Measurements from ENCODE around the gene IZUMO1R.
"Not testable (repeated sequence)": the region's sequence is repeated elsewhere in the genome, so short reads cannot be mapped to it uniquely, and the experiment has no call there.

IZUMO1R gene

GRCh38 chr11:94303966-94304958, at the start of gene IZUMO1R:
Gene IZUMO1R, plus strand, starts transcription at chr11:94304580. Its CDS starts 1,057 bp downstream, at chr11:94305637.
- no peak for DNase-seq

DNA sequence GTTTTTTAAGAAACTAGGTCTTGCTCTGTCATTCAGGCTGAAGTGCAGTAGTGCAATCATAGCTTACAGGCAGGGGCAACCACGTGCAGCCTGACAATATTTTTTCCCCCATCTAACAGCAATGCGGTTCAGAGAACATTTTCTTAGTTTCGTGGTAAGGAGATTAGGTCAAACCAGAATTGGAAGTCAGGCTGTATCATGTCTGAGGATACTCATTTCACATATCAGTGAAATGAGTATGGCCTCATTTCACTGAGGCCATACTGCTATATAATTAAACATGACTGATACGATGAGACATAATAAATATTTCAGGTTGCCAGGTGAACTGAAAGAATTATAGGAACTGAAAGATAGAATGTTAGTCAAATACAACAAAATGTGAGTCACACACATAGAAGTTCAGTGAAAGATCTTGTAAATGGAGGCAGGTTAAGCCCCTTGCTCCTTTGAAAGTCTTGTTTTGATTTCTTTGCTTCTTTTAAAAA, 32.5 kb upstream of the IZUMO1R start:
- no peak for DNase-seq

GRCh38 chr11:94272738-94273313, 31.6 kb upstream of the IZUMO1R start:
- DNase-seq: no peak

DNA sequence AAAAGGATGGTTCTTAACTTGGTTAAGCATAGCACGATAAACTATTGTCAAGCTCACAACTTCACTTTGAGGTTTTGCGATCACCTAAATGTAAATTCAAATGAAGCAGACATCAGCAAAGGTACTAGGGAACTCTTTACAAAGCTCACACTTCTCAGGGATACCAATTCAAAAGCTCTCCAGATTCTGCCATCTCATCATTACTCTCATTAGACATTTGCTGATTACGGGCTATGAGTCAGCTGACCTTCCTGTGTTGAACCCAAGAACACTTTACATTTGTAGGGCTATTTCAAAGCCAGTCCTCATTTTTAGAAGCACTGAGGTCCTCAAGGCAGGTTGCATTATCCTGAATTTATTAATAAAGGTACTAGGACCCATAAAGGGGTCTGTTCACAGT, 28.4 kb upstream of the IZUMO1R start:
- DNase-seq: no peak

DNA sequence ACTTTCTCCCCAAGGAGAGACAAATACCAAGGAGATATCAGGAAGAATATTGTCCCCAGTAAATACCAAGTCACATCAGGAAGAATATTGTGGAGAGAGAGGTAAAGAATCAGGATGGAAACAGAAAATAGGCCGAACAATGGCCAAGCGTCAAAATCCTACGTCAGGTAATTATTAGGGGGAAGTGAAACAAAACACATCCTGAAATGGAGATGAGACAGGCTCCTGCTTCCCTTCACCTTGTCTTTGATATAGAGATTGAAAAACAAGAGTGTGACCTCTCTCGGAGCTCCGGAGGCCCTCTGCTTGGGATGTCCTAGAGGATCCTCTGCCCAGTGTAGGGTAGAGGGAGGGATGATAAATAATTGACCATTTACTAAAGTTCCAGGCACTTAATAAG, 27.4 kb upstream of the IZUMO1R start:
- DNase-seq: no peak

DNA sequence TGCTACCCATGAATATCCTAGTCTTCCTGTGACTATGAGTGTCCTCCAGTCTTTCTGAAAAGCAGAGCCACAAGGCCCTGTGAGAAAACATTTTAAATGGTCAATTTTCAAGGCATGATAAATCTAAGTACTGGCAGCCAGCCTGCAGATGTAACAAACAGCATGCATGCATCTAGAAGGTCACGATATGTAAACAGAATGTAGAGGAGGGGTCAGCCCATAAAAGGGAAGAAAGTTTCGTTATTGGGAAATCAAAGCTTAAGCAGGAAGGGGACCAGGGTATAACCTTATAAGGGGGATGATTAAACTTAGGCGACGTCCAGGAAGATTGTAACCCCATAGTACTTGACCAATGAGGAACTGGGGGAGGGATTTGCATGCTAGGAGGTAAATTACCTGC, 26.2 kb upstream of the IZUMO1R start:
- DNase-seq: not testable (repeated sequence)

DNA sequence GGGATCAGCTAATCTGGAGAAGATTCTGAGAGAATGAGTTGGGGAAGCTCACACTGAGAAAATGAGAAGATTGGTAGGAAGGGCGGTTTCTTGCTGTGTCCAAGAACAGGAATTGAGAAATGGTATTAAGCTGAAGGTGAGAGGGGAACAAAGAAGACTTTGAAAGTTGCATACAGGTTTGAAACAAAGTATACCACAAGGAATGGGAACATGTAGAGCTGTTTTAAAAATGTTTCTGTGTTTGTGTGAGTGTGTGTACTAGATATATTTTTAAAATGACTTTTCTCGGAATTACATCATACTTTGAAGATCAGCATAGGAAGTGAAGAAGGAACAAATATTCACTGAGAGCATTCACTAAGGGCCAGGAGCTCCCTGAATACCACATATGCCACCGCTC, 24.4 kb upstream of the IZUMO1R start:
- DNase-seq: no peak

DNA sequence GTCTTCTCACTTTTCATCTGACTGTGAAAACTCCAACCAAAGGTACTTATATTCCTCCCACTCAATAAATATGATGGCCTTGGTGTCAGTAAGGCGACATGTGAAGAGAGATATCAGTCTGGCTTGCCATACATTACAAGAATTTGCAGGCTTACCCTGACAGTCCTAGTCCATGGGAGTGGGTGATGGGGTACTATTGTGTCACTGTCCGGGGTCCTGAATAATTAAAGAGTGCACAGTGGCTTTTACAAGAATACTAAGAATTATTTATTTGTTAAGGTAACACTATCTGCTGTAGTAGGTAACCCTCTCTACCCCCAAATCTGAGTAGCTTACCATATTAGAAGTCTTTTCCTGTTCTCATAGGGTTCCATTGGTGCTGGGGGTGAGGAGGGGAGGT, 23.1 kb upstream of the IZUMO1R start:
- DNase-seq: no peak

DNA sequence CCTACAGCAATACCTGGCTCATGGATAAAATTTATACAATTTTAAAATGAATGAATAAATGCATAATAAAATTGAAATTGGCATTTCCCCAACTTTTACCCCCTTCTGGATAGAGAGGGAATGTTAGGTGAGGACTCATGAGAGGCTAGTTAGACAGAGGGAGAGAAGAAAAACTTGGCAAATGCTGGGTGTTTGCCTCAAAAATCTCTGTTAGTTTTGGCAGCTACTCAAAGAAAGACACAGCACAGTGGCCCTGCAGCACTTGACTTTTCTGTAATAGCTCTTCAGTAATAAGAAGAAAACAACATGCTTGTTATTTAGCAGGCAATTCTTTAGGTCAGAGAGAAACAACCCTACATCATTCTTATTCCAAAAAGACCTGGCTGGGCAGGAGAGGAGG, 20.7 kb upstream of the IZUMO1R start:
- DNase-seq: no peak

GRCh38 chr11:94295534-94295933, 8.8 kb upstream of the IZUMO1R start:
- DNase-seq: no peak

- DNase-seq: no peak
These were observed 6.3 kb upstream of the IZUMO1R start for GRCh38 chr11:94297985-94298576.

DNA sequence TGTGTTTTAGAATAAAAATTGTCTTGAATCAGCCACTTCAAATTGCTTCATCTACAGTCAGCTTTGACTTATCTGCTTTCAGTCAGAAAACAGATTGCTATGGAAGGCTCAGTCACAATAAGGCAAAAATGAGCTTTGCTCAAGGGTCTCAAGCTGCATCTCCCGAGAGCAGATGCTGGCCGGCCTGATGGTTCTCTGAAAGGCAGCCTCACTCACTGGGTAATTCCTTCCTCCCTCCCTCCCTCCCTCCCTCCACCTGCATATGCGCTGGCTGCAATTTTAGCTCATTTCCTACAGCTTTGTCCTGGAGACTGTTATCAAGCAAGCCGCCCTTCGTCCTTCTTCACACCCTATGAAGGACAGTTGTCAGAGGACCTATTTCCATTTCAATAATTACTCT, 1.6 kb upstream of the IZUMO1R start:
- DNase-seq: no peak

- DNase-seq: no peak
These were observed 766 bp downstream of the IZUMO1R start for GRCh38 chr11:94305146-94305545.

DNA sequence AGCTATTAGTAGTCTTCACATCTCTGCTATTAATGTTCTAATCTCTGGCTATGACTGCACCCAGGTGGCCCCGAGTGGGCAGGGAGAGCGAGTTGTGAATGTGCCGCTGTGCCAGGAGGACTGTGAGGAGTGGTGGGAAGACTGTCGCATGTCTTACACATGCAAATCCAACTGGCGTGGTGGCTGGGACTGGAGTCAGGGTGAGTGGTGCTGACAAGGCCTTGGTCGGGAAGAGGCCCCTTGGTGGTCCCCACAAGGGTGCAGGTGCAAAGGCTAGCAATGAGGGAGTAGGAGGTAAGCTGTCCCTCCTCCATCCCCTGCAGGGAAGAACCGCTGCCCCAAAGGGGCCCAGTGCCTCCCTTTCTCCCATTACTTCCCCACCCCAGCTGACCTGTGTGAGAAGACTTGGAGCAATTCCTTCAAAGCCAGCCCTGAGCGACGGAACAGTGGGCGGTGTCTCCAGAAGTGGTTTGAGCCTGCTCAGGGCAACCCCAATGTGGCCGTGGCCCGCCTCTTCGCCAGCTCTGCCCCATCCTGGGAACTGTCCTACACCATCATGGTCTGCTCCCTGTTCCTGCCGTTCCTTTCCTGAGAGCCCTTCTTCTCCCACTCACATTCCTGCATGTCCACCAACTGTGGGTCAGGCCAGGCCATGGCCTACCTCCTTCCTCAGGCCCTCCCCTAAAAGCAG, 2.9 kb downstream of the IZUMO1R start:
- no peak for DNase-seq

DNA sequence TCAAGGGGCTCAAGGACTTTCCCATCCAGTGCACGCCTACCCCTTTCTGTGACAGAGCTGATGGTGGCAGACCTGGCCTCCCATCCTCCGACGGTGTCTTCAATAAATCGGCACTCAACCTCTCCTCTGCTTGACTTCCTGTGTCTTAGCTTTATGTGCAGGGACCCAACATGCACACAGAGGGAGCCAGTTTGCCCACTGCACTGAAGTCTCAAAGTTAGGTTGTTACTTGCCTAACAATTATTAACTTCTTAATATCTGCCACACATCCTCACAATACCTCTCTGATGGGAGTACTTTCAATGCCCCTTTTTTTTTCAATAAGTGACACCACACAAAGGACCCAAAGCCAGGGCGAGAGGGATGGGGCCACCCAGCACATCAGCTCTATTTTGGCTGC, 3.6 kb downstream of the IZUMO1R start:
- DNase-seq: no peak

DNA sequence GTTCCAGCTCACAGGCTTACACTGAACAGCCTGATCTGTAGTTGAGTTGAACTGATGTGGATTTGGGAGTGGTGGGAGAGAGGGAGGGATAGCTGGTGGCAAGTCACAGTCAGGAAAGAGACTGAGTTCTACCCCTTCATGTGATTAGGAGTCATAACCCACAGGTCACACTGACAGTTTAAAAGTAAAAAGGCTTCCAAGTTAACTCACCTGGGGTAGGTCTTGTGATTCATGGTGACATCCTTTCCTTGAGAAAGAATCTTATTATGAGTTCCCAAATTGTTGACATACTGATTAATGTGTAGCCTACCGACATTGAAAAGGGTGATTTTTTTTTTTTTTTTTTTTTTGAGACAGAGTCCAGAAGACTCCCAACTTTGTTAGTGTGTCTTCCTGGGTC, 5.4 kb downstream of the IZUMO1R start:
- no peak for DNase-seq

- DNase-seq: no peak
These were observed 6.0 kb downstream of the IZUMO1R start for GRCh38 chr11:94310191-94310875.

- no peak for DNase-seq
These were observed 8.0 kb downstream of the IZUMO1R start for GRCh38 chr11:94312339-94312738.

DNA sequence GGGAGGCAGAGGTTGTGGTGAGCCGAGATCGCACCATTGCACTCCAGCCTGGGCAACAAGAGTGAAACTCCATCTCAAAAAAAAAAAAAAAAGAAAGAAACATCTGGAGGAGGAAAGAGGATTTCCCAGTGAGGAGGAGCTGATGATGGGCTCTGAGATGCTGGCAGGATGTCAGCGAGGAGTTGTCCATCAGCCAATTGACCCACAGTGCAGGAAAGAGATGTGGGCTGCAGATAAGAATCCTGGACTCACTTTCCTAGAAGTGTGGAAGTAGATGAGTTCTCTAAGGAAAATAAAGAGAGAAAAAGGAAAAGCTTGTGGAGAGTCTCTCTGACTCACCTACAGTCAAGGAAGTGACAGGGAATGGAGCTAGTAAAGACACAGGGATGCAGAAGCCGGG, 9.7 kb downstream of the IZUMO1R start:
- no peak for DNase-seq

- no peak for DNase-seq
These were observed 11.3 kb downstream of the IZUMO1R start for GRCh38 chr11:94315664-94316063.

- DNase-seq: no peak
These were observed 18.1 kb downstream of the IZUMO1R start for GRCh38 chr11:94322501-94322900.

DNA sequence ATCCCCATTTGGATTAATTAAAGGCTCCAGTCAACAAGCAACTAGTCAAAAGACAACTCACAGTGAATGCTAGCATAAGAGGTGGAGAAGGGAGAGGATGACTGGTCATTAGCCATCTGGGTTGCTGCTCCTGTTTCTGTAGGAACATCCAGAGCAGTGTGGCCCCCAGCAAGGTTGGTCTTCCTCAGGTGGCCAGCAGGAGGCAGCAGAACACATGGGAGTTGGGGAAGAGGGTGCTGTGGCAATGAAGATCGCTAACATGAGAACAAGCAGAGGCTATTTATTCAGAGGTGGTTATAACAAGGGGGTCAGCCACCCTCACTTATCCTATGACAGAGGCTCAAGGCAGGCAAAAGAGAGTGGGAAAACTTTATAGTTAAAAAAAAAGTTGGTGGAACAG, 21.3 kb downstream of the IZUMO1R start:
- peak; percentile 51 for DNase-seq

DNA sequence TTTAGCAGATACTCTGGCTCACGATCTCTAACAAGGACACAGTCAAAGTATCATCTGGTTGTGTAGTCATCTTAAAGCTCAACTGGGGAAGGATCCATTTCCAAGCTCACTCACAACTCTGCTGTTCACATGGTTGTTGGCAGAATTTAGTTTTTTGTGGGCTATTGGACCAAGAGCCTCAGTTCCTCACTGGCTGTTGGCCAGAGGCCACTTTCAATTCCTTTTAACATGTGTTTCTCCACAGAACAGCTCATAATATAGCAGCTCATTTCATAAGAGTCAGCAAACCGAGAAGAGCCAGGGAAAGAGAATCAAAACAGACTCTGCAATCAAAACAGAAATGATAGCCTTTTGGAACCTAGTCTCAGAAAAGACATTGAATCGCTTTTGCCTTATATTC, 22.6 kb downstream of the IZUMO1R start:
- DNase-seq: no peak

Data from CD4-positive, alpha-beta T cell treated with Interleukin-17A for 1 hour (primary cell).